Measurements from ENCODE around the gene PARP15. TPM values are rescaled to one million over a fixed set of nuclear protein-coding genes. Genes with fewer than 3 reads are reported as not detected.

Gene PARP15
- total and polyA plus RNA-seq, 10 donors = 59.3 to 128 (median 72.8) TPM

DNA sequence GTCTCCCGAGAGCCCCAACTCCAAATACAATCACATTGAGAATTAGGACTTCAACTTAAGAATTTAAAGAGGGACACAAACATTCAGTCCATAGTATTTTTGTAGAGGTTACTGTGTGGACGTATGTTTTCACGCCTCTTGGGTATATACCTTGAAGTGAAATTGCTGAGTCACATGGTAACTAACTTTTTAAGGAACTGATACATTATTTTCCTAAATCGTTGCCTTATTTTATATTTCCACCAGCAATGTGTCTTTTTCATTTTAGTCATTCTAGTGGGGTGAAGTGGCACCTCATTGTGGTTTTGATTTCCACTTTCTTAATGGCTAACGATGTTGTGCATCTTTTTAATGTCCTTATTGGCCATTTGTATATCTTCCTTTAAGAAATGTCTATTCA is 11.8 kb downstream of the PARP15 start:
- Histone ChIP-seq H3K4me3 (no peak overlapping the region), H3K36me3 (peaks cover 0 to 10% (median 0%) of the 10 kb centered on the region in 6 donors), H3K27me3 (replicated peaks in 1 of 7) (no peaks in the 10 kb centered on the region), H3K27ac (peak overlapping the region in 2 of 8 donors; percentile 15 to 35), H3K4me1 (peaks cover 0 to 43% (median 9%) of the 10 kb centered on the region in 6 donors), H3K9me3 (no peaks in the 10 kb centered on the region)
- TF ChIP-seq POLR2AphosphoS5 (IDR thresholded peaks at IDR 0.05) (no peak), POLR2A (IDR thresholded peaks at IDR 0.05) (no peak)
- TF ChIP-seq, protein P1, sequence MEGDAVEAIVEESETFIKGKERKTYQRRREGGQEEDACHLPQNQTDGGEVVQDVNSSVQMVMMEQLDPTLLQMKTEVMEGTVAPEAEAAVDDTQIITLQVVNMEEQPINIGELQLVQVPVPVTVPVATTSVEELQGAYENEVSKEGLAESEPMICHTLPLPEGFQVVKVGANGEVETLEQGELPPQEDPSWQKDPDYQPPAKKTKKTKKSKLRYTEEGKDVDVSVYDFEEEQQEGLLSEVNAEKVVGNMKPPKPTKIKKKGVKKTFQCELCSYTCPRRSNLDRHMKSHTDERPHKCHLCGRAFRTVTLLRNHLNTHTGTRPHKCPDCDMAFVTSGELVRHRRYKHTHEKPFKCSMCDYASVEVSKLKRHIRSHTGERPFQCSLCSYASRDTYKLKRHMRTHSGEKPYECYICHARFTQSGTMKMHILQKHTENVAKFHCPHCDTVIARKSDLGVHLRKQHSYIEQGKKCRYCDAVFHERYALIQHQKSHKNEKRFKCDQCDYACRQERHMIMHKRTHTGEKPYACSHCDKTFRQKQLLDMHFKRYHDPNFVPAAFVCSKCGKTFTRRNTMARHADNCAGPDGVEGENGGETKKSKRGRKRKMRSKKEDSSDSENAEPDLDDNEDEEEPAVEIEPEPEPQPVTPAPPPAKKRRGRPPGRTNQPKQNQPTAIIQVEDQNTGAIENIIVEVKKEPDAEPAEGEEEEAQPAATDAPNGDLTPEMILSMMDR (IDR thresholded peaks at IDR 0.05 in 8 of 11, conservative IDR thresholded peaks at IDR 0.05 in 3 of 11) = no peak
- no peak for DNase-seq
- WGBS, 5 donors = 29 to 48% (median 36%) methylated on average over 5 of the region's 5 CpGs
- intact Hi-C loops (cut with DNase I; ENCODE audit: low total_unique reads) = no loop called here

DNA sequence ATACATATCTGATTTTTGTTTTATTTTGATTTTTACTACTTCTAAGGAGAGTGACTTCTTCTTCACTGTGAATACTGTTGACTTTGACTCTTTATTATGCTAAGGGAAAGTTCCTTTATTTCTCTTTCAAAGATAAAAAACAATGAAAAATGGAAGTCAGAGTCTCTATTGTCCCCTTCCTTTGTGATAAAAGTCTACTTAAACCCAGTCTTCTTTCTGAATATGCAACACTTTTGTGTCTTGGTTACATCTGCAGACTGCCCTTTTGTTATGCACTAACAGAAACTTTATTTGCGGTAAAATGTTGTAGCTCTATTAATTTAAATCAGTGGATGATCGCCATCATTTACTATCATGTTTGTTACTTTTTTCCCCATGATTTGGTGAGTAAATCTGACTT is 13.2 kb downstream of the PARP15 start:
- TF ChIP-seq POLR2AphosphoS5 (IDR thresholded peaks at IDR 0.05) (no peak), POLR2A (IDR thresholded peaks at IDR 0.05) (no peak)
- TF ChIP-seq, protein P1 (IDR thresholded peaks at IDR 0.05 in 8 of 11, conservative IDR thresholded peaks at IDR 0.05 in 3 of 11) = no peak
- intact Hi-C loops (cut with DNase I; ENCODE audit: low total_unique reads) = no loop called here
- H3K27ac ChIP-seq = no peak overlapping the region

DNA sequence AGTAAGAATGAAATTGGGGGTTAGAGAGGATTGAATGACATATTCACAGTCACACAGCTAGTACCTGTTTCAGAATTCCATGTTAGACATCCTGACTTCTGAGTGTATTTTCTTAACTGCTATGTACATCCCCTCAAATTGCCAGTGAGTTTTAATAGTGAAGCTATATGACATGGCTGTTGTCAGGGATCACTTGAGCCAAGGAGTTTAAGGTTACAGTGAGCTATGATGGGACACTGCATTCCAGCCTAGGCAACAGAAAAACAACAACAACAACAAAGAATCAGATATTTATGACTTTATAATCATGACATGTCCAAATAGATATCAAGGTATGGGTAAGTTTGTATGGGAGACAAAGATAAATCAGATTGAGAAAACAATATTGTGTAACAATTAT is 16.6 kb downstream of the PARP15 start:
- no peak for DNase-seq
- intact Hi-C loops (cut with DNase I; ENCODE audit: low total_unique reads) = no loop called here
- H3K27me3 ChIP-seq (replicated peaks in 1 of 7) = no peaks in the 10 kb centered on the region
- H3K4me3 ChIP-seq = no peak overlapping the region
- H3K9me3 ChIP-seq = no peaks in the 10 kb centered on the region
- H3K36me3 ChIP-seq = peaks cover 0 to 10% (median 0%) of the 10 kb centered on the region in 6 donors
- H3K4me1 ChIP-seq = peaks cover 0 to 25% (median 4%) of the 10 kb centered on the region in 6 donors
- TF ChIP-seq, protein P1 (IDR thresholded peaks at IDR 0.05 in 8 of 11, conservative IDR thresholded peaks at IDR 0.05 in 3 of 11) = no peak
- TF ChIP-seq POLR2AphosphoS5 (IDR thresholded peaks at IDR 0.05) (no peak), POLR2A (IDR thresholded peaks at IDR 0.05) (no peak)
- no peak overlapping the region for H3K27ac ChIP-seq

More for the DNA sequence above, 13.2 kb downstream of the PARP15 start:
- H3K4me3 ChIP-seq = no peak overlapping the region
- no peaks in the 10 kb centered on the region for H3K27me3 ChIP-seq (replicated peaks in 1 of 7)
- WGBS, 5 donors = 96 to 100% (median 98%) methylated on average over 2 of the region's 2 CpGs
- peaks cover 0 to 4% (median 0%) of the 10 kb centered on the region in 6 donors for H3K36me3 ChIP-seq
- DNase-seq = no peak
- H3K9me3 ChIP-seq = no peaks in the 10 kb centered on the region
- H3K4me1 ChIP-seq = peaks cover 0 to 52% (median 9%) of the 10 kb centered on the region in 6 donors

DNA sequence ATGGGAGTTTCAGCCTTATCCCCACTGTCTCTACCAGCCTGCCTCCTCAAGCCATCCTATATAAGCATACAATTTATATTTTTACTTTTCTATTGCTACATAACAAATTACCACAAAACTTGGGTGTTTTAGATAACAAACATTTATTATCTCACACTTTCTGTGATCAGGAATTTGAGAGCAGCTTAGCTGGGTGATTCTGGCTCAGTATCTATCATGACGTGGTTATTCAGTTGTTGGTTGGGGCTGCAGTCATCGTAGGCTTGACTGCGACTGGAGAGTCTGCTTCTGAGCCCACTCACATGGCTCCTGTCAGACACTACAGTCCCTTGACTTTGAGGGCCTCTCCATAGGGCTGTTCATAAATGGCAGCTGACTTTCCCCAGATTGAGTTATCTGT is 20.7 kb downstream of the PARP15 start:
- intact Hi-C loops (cut with DNase I; ENCODE audit: low total_unique reads) = no loop called here
- no peak for TF ChIP-seq POLR2A (IDR thresholded peaks at IDR 0.05)
- no peaks in the 10 kb centered on the region for H3K9me3 ChIP-seq
- WGBS, 5 donors = 84 to 91% (median 90%) methylated on average over 3 of the region's 3 CpGs
- H3K27ac ChIP-seq = no peak overlapping the region
- no peak for DNase-seq
- no peak overlapping the region for H3K4me3 ChIP-seq
- H3K27me3 ChIP-seq (replicated peaks in 1 of 7) = no peaks in the 10 kb centered on the region
- H3K4me1 ChIP-seq = peaks cover 0 to 10% (median 0%) of the 10 kb centered on the region in 6 donors
- peaks cover 0 to 10% (median 0%) of the 10 kb centered on the region in 6 donors for H3K36me3 ChIP-seq

DNA sequence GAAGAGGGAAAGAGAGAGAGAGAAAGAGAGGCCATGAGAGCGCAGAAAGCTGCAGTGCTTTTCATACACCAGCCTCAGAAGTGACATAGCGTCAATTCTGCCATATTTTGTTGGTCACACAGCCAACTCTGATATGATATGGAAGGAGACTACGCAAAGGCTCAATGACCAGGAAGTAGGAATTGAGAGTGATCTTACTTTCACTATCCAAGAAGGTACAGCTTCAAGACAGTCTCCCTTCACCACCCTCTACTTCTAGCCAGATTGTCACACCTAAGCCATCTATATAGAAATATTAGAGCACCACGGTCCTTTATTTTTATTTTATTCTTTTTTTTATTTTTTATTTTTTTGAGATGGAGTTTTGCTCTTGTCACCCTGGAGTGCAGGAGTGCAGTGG is 21.1 kb downstream of the PARP15 start:
- DNase-seq = no peak
- 64 to 87% (median 68%) methylated on average over 4 of the region's 4 CpGs for WGBS, 5 donors
- Histone ChIP-seq H3K9me3 (no peaks in the 10 kb centered on the region), H3K4me3 (no peak overlapping the region), H3K4me1 (peaks cover 0 to 10% (median 0%) of the 10 kb centered on the region in 6 donors), H3K27me3 (replicated peaks in 1 of 7) (no peaks in the 10 kb centered on the region), H3K27ac (no peak overlapping the region), H3K36me3 (peaks cover 0 to 10% (median 0%) of the 10 kb centered on the region in 6 donors)
- intact Hi-C loops (cut with DNase I; ENCODE audit: low total_unique reads) = no loop called here
- TF ChIP-seq POLR2AphosphoS5 (IDR thresholded peaks at IDR 0.05) (no peak), POLR2A (IDR thresholded peaks at IDR 0.05) (no peak)
- TF ChIP-seq, protein P1 (IDR thresholded peaks at IDR 0.05 in 8 of 11, conservative IDR thresholded peaks at IDR 0.05 in 3 of 11) = no peak
